Hindlimb muscle (tissue), 1 donor: ENCODE data around the gene ST3GAL5. TPM values are rescaled to one million over a fixed set of nuclear protein-coding genes. Genes with fewer than 3 reads are reported as not detected.
"Not testable (repeated sequence)": the region's sequence is repeated elsewhere in the genome, so short reads cannot be mapped to it uniquely, and the experiment has no call there.

Experiments
- DNase-seq: peaks from one replicate; pipeline ENCODE4 v3.0.0-alpha.2; 2013
- polyA plus RNA-seq: library from polyadenylated mRNA; unstranded; fragments of 120-200 nt; gene quantifications from one replicate; pipeline ENCODE4 v1.2.1, GENCODE V29; 2013; ENCODE audit not compliant: insufficient read length

The ST3GAL5 gene
- polyA plus RNA-seq, 1 donor = 43.2 TPM

- no peak for DNase-seq
These were observed 29.4 kb upstream of the ST3GAL5 start for GRCh38 chr2:85917887-85918795.

DNA sequence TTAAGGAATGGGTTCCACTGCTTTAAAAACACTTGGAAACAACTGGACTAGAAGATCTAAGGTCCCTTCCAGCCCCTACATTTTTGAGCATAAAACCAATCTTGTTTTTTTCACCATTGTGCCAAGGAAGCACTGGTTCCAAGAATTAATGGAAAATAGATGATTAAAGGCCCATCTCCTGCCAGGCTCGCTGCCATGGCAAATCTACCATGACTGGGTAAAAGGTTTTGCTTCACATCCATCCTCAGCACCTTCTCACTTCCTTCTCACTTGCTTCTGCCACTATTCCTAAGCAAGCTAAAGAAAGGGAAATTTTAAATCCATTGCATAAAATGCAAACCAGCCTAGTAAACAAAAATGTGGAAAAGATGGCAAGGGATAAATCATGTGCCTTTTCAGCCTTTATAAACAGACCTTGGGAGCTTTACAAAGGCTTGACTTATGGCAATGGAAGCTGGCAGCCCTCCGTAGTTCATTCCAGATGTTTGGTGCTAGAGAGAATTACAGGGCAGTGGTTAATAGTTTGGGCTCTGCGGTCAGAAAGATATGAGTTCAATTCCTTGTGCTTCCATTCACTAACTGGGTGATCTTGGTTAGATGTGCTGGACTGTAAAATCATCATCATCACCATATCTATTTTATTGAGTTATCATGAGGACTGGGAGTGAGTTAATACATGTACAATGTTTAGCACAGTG, 27.0 kb upstream of the ST3GAL5 start:
- no peak for DNase-seq

GRCh38 chr2:85914922-85915321, 26.1 kb upstream of the ST3GAL5 start:
- no peak for DNase-seq

DNA sequence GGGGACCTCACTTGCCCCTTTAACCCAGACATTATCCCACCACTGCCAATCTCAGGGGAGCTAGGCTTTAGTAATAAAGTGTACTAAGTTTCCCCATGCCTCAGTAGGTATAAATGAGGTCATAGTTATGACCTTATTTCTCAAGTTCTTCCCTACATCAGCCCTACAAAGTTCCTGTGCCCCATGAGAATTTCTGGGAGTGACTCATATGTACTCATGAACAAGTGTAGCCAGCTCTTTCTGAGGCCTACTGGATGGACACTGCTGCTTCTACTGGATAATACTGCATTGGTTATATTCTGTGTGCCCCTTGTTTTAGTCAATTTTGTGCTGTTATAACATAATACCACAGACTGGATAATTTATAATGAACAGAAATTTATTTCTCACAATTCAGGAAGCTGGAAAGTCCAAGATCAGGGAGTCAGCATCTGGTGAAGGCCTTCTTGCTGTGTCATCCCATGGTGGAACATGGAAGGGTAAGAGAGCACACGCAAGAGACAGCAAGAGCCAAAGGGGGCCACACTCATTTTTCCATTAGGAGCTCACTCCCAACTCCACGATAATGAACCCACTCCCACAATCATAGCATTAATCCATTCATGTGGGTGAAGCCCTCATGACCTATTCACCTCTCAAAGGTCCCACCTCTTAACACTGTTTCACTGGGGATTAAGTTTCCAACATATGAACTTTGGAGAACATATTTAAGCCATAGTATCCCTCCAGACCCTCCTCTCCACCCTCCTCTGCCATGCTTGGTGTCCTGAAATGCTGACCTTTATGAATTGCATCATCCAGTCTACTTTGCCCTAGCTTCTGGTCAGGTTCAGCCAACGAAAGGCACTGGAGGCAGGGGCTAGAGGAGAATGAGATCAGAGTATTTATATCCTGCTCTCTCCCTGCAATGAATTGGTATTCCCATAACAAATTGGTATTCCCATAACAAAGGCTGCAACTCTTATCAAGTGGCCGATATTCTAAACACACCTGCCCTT, 25.4 kb upstream of the ST3GAL5 start:
- DNase-seq = no peak

DNA sequence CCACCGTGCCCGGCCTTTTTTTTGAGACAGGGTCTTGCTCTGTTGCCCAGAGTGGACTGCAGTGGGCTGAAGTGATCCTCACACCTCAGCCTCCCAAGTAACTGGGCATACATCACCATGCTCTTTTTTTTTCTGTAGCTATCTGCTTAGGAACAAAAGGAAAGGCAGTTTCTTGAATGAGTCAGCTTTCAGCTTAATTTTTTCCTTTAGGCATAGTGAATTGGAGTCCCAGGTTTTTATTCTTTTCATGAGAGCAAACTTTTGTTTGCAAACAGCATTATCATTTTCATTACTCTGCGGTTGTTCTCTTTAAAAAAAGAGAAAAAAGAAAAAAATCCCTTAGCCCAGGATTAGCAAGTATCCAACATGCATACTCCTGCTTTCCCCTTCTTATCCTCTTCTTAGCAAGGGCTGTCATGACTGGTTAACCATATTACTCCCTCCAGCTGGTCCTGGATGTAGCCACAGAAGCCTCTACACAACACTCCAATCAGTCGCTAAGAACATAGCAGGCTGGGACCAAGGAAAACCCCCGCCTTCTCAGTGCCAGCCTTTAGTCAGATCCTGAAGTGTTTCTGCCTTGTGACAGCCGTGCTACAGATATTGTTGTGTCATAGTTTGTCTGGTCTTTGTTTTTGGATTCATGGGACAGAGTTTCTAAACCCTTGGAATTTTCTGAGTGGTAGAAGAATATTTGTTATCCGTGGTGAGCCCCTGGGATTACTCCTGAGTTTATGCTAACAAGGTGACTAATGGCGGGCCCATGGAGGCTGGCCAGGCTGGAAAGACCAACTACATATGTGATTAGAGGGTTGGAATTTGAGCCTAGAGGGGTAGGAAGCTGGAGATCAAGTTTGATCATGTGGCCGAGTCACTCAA, 23.3 kb upstream of the ST3GAL5 start:
- DNase-seq = no peak

GRCh38 chr2:85911097-85911496, 22.3 kb upstream of the ST3GAL5 start:
- no peak for DNase-seq

GRCh38 chr2:85909005-85909404, 20.2 kb upstream of the ST3GAL5 start:
- DNase-seq = no peak

DNA sequence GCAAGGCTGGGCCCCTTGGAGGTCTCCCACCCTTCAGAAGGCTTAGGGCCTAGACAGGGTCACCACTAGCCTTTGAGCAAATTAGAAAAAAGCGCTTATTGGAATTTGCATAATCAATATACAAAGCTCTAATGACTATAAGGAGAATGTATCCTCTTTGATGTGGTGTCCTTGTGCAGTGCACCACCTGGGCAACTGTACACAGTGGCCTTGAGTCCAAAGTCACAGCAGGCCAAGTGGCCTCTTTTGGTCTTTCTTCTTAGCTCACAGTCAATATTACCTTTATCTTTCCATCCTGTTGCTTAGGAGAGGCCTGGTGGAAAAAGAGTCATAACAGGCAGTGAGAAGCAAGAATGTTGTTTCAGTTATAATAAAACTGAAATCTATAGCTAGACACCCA, 19.7 kb upstream of the ST3GAL5 start:
- DNase-seq = no peak

DNA sequence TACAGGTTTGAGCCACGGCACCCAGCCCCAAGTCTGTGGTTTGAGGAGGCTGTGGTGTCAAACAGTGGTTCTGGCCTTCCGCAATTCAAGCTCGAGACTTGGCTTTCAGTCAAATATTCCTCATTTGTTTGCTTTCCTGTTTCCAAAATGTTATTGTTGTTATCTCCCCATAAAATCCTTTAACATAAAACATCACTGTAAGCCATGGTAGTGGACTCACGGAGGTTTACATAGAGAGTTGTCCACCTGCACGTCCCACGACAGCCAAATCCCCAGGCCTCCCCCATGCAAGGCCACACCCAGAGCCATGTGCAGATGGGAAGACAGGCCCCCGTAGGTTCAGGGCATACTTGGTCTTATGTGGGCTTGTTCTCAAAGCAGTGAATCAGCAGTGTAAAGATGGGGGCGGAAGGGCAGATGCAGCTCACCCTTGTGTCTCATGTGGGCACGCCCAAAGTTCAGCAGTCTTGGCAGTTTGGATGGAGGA, 18.9 kb upstream of the ST3GAL5 start:
- DNase-seq = no peak

GRCh38 chr2:85906748-85907147, 18.0 kb upstream of the ST3GAL5 start:
- no peak for DNase-seq

- DNase-seq = no peak
These were observed 17.1 kb upstream of the ST3GAL5 start for GRCh38 chr2:85905891-85906290.

GRCh38 chr2:85905187-85905666, 16.4 kb upstream of the ST3GAL5 start:
- DNase-seq = peak; percentile 43

DNA sequence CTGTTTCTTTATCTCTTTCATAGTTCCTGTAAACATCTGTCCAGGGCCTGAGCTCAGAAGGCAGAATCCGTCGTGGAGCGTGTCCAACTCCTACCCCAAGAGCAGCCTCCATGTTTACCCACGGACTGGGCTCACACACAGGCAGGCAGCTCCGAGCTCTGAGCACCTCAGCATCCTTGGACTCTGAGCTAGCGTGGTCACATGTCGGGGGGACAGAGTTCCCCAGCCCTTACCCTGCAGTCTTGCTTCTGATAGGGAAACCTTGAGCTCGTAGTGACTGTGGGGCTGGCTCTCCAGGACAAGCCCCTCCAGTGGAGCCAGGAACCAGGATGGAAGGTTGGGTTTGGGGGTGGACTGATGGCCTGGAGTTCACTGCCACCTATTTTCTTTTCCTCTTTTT, 15.1 kb upstream of the ST3GAL5 start:
- no peak for DNase-seq

DNA sequence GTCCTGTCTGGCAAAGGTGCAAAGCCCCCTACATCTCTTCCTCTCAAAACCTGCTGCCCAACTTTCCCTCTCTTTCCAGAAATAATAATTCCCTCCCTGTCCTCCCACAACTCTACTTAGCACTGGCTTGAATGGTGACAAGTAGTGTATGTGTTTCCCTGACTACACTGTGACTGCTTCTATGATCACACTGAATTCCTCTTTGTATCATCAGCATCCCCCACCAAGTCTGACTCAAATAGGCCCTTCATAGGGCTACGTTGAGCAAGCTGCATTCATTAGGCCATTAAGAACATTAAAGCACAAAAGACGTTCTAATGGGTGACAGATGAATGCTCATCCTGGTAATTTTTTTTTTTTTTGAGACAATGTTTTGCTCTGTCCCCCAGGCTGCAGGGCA, 13.7 kb upstream of the ST3GAL5 start:
- no peak for DNase-seq

DNA sequence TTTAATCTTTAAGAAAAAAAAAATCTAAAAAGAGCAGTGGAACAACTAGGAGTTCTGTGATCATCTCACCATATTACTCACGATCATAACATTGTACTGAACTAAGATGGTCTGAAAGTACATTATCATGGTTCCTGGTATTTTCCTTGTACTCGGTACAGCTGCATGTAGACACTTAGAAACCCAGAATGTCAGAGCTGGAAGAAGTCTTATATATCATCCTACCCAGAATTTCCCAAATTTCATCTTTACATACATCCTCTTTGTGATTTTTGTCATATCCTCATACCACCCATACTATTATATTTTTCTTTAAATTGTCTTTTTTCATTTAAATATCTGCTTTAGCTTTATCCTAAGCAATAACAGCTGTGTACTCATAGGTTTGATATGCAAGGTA, 12.4 kb upstream of the ST3GAL5 start:
- DNase-seq = no peak

DNA sequence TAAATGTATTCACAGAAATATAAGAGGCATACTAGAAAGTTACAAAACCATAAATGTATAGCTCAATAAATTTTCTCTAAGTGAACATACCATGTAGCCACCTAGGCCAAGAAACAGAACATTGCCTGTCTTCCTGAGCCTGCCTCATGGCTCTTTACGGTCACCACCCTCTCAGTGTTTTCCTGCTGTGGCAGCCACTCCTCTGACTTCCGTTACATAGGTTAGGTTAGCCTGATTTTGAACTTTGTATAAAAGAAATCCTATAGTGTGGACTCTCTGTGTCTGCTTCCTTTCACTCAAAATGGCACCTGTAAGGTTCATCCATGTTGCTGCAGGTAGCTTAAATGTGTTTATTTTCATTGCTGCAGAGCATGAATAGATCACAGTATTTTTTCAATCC, 11.6 kb upstream of the ST3GAL5 start:
- no peak for DNase-seq

- no peak for DNase-seq
These were observed 11.1 kb upstream of the ST3GAL5 start for GRCh38 chr2:85899849-85900248.

DNA sequence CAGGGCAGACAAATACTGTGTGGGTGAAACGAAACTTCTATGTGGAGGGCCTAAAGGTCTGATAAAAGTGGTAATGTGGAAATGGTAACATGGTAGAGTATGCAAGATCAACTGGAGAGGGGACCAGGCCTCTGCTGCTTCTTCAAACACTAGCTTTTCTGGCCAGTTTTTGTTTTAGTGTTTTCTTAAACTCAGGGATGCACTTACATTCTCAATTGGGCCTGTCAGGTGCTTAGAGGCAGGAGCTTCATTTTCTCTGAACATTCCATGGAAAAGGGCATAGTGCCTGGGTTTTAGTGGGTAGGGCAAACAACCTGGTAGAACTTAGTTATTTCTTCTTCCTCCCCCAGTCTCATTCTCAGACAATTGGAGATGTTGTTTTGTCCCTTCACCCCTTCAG, 10.5 kb upstream of the ST3GAL5 start:
- DNase-seq = no peak

DNA sequence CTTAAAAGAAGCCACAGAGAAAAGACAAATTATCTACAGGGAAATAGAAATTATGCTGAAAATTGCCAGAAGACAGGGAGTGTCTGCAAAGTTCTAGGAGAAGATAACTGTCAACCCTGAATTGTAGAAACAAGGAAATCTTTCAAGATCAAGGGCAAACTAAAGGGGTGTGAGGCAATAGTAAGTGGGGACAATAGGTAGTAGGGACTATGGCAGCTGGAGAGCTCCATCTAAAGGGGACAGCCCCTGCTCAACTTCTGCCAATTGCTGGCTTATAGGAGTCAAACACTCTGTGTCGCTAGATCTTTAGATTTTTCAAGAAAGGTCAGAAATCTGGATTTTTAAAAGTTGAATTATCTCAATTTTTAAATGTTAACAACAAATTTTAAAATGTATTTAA, 10.1 kb upstream of the ST3GAL5 start:
- DNase-seq = no peak

DNA sequence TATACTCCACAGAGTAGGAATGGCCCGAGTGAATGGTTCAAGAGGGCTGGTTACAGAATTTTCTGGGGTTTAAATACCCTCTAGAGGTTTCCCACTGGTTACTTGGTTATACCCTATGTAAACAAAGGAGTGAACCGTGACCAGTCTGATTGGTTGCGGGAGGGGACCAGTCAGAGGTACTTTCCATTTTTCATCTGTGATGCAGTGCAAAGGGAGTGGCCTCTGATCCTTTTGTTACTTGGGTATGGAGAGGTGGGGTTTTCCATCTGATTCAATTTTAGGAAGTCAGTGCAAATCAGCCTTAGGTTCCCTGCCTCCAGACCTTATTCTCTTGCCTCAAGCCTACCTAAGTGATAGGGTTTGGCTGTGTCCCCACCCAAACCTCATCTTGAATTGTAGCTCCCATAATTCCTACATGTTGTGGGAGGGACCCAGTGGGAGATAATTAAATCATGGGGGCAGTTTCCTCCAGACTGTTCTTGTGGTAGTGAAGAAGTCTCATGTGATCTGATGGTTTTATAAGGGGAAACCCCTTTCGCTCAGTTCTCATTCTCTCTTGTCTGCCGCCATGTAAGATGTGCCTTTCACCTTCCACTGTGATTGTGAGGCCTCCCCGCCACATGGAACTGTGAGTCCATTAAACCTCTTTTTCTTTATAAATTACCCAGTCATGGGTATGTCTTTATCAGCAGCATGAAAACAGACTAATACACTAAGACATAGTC, 5.9 kb upstream of the ST3GAL5 start:
- not testable (repeated sequence) for DNase-seq
